A673 (cell line): Measurements from ENCODE around the gene GBGT1.

Experiments
- CTCF ChIP-seq: fragments of 300-800, 200-600 bp; sonication (generic); conservative IDR thresholded peaks from 2 replicates; pipeline ENCODE4 v1.5.1; 2017; ENCODE audit warnings: low read depth, mild to moderate bottlenecking, antibody characterized with exemption, low read length, moderate library complexity, mixed read lengths
- EZH2 ChIP-seq: fragments of 200-600 bp; sonication (generic); IDR thresholded peaks from 2 replicates; pipeline ENCODE4 v1.6.1; 2017; ENCODE audit warnings: borderline replicate concordance, low read depth, mild to moderate bottlenecking, mixed read lengths, antibody characterized with exemption, low read length; ENCODE audit not compliant: poor library complexity, severe bottlenecking

GRCh38 chr9:133149130-133150015 is 14.3 kb downstream of the GBGT1 start:
- TF ChIP-seq CTCF = 0 out of 2 replicates have a peak, but pooled peaks have one; percentile 28
- no peak for TF ChIP-seq EZH2
